GM12865 (cell line): ENCODE results near the gene CRHBP.
"Not testable (repeated sequence)": the region's sequence is repeated elsewhere in the genome, so short reads cannot be mapped to it uniquely, and the experiment has no call there.

Source experiments
- DNase-seq: peaks from one replicate; pipeline ENCODE4 v3.0.0; 2010; ENCODE audit warnings: low read depth
- H3K4me3 ChIP-seq: 2 replicates; pipeline ENCODE4 v1.5.1; 2011; ENCODE audit warnings: mild to moderate bottlenecking, low read depth, low read length, control low read depth
- TF ChIP-seq, protein P1 (sequence below): IDR thresholded peaks from 2 replicates; pipeline ENCODE4 v1.5.1; 2011; ENCODE audit warnings: low read length, control low read depth, low read depth, inconsistent platforms; ENCODE audit not compliant: insufficient read depth; ENCODE audit errors: missing control alignments

CRHBP gene

DNA sequence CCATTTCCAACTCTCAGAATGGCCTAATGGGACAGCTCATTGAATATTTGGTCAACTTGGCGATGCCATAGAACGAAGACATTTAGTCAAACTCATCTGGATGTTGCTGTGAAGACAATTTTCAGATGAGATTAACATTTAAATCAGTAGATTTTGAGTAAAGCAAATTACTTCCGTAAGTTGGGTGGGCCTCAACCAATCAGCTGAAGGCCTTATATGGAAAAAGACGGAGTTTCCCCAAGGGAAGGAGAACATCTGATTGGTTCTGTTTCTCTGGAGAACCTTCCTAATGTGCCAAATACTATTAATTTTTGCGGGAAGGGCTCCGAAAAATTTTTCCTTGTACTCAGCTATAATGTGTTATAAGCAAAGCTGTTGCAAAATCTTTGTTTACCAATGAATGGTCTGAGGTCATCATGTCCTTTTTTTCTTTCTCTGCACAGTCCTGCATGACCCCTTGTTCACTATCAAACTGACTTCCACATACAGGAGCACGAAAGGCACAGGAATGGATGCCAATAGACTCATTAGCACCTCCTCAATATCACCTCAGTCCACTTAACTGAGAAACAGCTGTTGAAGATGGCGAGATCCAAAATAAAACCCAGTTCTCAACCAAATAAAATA is 27.8 kb downstream of the CRHBP start:
- TF ChIP-seq, protein P1, sequence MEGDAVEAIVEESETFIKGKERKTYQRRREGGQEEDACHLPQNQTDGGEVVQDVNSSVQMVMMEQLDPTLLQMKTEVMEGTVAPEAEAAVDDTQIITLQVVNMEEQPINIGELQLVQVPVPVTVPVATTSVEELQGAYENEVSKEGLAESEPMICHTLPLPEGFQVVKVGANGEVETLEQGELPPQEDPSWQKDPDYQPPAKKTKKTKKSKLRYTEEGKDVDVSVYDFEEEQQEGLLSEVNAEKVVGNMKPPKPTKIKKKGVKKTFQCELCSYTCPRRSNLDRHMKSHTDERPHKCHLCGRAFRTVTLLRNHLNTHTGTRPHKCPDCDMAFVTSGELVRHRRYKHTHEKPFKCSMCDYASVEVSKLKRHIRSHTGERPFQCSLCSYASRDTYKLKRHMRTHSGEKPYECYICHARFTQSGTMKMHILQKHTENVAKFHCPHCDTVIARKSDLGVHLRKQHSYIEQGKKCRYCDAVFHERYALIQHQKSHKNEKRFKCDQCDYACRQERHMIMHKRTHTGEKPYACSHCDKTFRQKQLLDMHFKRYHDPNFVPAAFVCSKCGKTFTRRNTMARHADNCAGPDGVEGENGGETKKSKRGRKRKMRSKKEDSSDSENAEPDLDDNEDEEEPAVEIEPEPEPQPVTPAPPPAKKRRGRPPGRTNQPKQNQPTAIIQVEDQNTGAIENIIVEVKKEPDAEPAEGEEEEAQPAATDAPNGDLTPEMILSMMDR: no peak
- H3K4me3 ChIP-seq: no peak overlapping the region
- DNase-seq: no peak

DNA sequence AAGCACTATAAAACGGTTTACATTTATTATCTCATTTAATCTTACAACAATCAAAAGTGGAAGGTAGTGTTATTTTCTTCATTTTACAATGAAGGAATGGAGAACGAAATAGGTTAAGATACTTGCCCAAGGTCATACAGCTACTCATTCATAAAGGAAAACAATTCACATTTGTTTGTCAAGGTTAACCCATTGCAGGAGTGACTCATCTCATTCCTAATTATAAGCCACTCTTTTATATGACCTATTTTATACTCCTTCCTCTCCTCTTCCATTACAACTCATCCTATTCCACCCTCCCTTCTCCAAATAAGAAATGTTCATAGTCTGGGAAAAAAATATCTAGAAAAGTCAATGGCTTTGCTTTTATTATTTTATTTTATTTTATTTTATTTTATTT is 29.6 kb downstream of the CRHBP start:
- H3K4me3 ChIP-seq: no peak overlapping the region
- no peak for DNase-seq
- TF ChIP-seq, protein P1: no peak

DNA sequence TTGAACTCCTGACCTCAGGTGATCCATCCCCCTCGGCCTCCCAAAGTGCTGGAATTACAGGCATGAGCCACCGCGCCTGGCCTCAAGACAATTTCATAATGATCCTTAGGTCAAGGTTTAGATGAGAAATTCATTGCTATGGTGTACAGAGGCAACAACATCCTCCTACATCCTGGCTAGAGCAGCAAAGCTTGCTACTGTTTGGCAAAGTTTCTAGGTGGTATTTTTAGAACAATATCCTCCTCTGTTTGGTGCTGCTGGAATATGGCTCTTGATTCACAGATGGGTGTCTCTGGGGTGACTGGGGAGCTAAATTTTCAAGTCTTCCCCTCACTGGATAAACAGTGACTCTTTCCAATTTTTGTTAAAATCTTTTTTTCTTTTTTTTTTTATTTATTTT is 30.6 kb downstream of the CRHBP start:
- TF ChIP-seq, protein P1: no peak
- H3K4me3 ChIP-seq: no peak overlapping the region
- DNase-seq: no peak

DNA sequence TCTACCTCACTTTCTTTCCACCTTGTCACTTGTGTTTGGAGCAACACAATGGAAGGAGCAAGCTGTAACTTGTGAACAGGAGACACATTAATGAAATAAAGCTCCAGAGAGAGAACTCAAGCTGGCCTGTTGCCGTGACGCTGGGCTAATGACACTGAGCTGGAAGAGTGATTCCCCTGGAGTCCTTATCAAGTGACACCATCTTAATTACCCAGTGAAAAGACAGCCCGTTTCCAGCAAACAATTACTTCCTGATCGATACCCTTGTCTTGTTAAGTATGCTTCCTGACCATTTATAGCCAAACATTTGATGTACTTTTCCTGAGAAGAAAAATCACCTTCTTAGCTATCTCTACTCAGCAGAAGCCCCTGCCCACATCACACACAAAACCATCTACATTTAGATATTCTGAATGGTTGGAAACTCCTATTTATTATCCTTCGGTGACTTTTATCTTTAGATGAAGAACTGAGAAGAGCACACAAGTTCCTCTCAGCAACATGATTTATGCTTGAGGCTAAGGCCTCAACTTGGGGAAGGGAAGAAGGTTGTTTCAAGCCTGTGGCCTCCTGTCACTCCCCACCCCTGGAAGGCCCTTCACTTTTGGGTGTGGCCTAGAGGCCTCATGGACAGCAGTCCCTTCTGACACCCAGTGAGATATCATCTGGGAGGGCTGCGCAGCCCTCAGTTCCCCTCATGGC is 34.1 kb downstream of the CRHBP start:
- TF ChIP-seq, protein P1: no peak
- no peak for DNase-seq
- no peak overlapping the region for H3K4me3 ChIP-seq

DNA sequence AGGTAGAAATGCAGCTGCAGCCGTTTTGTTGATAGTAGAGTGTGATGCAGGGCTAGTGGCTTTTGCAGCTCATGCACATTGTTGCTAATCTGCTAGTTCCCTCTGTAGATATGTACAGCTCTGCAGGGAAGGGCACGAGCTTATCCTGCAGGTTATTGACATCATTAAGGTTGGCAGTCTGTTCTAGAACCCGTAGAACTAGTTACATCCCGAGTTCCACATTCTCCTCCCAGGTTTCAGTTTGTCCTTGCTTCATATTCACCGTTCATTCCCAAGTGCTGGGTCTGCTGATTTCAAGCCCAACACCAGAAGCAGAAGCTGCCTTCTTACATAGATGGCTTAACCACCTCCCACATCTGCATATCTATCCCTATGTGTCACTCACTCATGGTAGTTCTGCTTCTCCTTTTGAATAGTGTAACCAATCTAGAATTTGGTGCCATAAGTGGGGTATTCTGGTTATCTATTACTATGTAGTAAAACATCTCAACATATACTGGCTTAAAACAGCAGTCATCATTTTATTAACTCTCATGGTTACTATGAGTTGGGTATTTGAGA is 38.1 kb downstream of the CRHBP start:
- no peak for DNase-seq
- TF ChIP-seq, protein P1: no peak
- H3K4me3 ChIP-seq: no peak overlapping the region

DNA sequence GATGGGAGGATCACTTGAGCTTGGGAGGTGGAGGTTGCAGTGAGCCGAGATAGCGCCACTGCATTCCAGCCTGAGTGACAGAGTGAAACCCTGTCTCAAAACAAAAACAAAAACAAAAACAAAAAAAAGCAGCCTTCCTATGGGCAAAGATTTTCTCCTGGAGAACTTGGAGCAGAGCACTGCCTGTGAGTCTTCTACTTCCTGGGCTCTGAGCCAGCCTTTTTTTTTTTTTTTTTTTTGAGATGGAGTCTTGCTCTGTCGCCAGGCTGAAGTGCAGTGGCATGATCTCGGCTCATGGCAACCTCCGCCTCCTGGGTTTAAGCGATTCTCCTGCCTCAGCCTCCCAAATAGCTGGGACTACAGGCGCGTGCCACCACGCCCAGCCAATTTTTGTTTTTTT is 40.6 kb downstream of the CRHBP start:
- not testable (repeated sequence) for DNase-seq, H3K4me3 ChIP-seq

DNA sequence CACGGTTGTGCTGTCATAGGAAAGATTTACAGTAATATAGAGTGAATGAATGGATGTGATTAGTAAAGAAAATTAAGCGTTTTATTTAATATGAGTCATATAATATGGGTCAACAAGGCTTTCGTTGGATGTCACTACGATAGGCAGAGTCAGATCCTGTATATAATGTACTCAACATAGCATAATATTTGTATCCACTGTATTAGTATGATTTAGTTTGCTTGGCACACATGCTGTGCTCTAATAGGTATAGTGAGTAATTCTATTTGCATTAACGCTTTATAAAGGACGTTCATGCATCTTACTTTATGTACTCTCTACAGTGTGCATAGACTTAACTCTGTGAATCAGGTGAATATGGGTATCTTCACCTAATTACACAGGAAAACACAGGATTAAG is 41.5 kb downstream of the CRHBP start:
- TF ChIP-seq, protein P1: no peak
- H3K4me3 ChIP-seq: no peak overlapping the region
- no peak for DNase-seq

DNA sequence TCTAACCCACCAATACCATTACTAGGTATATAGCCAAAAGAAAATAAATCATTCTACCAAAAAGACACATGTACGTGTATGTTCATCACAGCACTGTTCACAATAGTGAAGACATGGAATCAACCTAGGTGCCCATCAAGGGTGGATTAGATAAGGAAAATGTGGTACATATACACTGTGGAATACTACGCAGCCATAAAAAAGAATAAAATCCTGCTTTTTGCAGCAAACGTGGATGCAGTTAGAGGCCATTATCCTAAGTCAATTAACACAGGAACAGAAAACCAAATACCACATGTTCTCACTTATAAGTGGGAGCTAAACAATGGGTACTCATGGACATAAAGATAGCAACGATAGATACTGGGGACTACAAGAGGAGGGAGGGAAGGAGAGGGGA is 45.4 kb downstream of the CRHBP start:
- H3K4me3 ChIP-seq, DNase-seq: not testable (repeated sequence)
